Nephron (organoid): ENCODE results near the gene RYR3.
A peak's percentile ranks its signal among the peaks of the same experiment; 100 is the strongest.

Experiments
- H3K27ac Mint-ChIP-seq, 3 experiments: 2 replicates each; pipeline ENCODE4 v1.8.0; 2020; ENCODE audit warnings: mixed read lengths in 3 of 3, mild to moderate bottlenecking in 2 of 3, moderate library complexity in 1 of 3
- H3K27me3 Mint-ChIP-seq: 2 replicates; pipeline ENCODE4 v1.8.0; 2021; ENCODE audit warnings: low read depth, mild to moderate bottlenecking, moderate library complexity, mixed read lengths
- H3K36me3 Mint-ChIP-seq: 2 replicates; pipeline ENCODE4 v1.8.0; 2020; ENCODE audit warnings: low read depth, mixed read lengths
- H3K4me1 Mint-ChIP-seq: 2 replicates; pipeline ENCODE4 v1.8.0; 2020; ENCODE audit warnings: mixed read lengths
- H3K4me3 Mint-ChIP-seq, 3 experiments: 2 replicates each; pipeline ENCODE4 v1.8.0; 2020; ENCODE audit warnings: mild to moderate bottlenecking in 3 of 3, mixed read lengths in 3 of 3, moderate library complexity in 2 of 3
- H3K9me3 Mint-ChIP-seq: 2 replicates; pipeline ENCODE4 v1.8.0; 2020; ENCODE audit warnings: mixed read lengths
- CTCF ChIP-seq, 3 experiments: fragments of 200-600 bp; sonication (generic); IDR thresholded peaks; one replicate each; pipeline ENCODE4 v1.5.0; 2021; ENCODE audit warnings: antibody characterized with exemption in 3 of 3; ENCODE audit not compliant: unreplicated experiment in 3 of 3

RYR3 gene

GRCh38 chr15:33699145-33699544 is 388.4 kb downstream of the RYR3 start:
- no peaks in the 10 kb centered on the region for H3K36me3 Mint-ChIP-seq
- peaks cover 12% of the 10 kb centered on the region for H3K27me3 Mint-ChIP-seq
- no peak overlapping the region for H3K4me3 Mint-ChIP-seq
- no peaks in the 10 kb centered on the region for H3K4me1 Mint-ChIP-seq
- H3K9me3 Mint-ChIP-seq, result no peaks in the 10 kb centered on the region
- H3K27ac Mint-ChIP-seq, result no peak overlapping the region
- no peak for TF ChIP-seq CTCF (IDR thresholded peaks at IDR 0.05; ENCODE audit: unreplicated experiment in 3 of 3)

GRCh38 chr15:33699691-33700447 is 389.1 kb downstream of the RYR3 start:
- H3K36me3 Mint-ChIP-seq, result no peaks in the 10 kb centered on the region
- peak; percentile 27 to 51 (median 44) for TF ChIP-seq CTCF (IDR thresholded peaks at IDR 0.05; ENCODE audit: unreplicated experiment in 3 of 3)
- H3K27ac Mint-ChIP-seq, result no peak overlapping the region
- H3K4me3 Mint-ChIP-seq, result no peak overlapping the region
- peaks cover 12% of the 10 kb centered on the region for H3K27me3 Mint-ChIP-seq
- no peaks in the 10 kb centered on the region for H3K9me3 Mint-ChIP-seq
- no peaks in the 10 kb centered on the region for H3K4me1 Mint-ChIP-seq

- Mint-ChIP-seq H3K4me3 (no peak overlapping the region), H3K27me3 (peaks cover 12% of the 10 kb centered on the region), H3K27ac (no peak overlapping the region), H3K36me3 (no peaks in the 10 kb centered on the region), H3K4me1 (no peaks in the 10 kb centered on the region), H3K9me3 (no peaks in the 10 kb centered on the region)
- TF ChIP-seq CTCF (IDR thresholded peaks at IDR 0.05; ENCODE audit: unreplicated experiment in 3 of 3), result peak; percentile 86 to 94 (median 91)
Measured at GRCh38 chr15:33700695-33701303, 390.0 kb downstream of the RYR3 start.

- TF ChIP-seq CTCF (IDR thresholded peaks at IDR 0.05; ENCODE audit: unreplicated experiment in 3 of 3), result no peak
- no peaks in the 10 kb centered on the region for H3K9me3 Mint-ChIP-seq
- H3K4me3 Mint-ChIP-seq, result no peak overlapping the region
- no peak overlapping the region for H3K27ac Mint-ChIP-seq
- H3K4me1 Mint-ChIP-seq, result no peaks in the 10 kb centered on the region
- no peaks in the 10 kb centered on the region for H3K36me3 Mint-ChIP-seq
- peaks cover 12% of the 10 kb centered on the region for H3K27me3 Mint-ChIP-seq
Measured at GRCh38 chr15:33701304-33701696, 390.5 kb downstream of the RYR3 start.

- peaks cover 7% of the 10 kb centered on the region for H3K27me3 Mint-ChIP-seq
- no peak overlapping the region for H3K27ac Mint-ChIP-seq
- peaks cover 14% of the 10 kb centered on the region for H3K9me3 Mint-ChIP-seq
- peaks cover 6% of the 10 kb centered on the region for H3K36me3 Mint-ChIP-seq
- no peaks in the 10 kb centered on the region for H3K4me1 Mint-ChIP-seq
- no peak overlapping the region for H3K4me3 Mint-ChIP-seq
- TF ChIP-seq CTCF (IDR thresholded peaks at IDR 0.05; ENCODE audit: unreplicated experiment in 3 of 3), result no peak
Measured at GRCh38 chr15:33706173-33706572, 395.4 kb downstream of the RYR3 start.

- no peak for TF ChIP-seq CTCF (IDR thresholded peaks at IDR 0.05; ENCODE audit: unreplicated experiment in 3 of 3)
- Mint-ChIP-seq H3K27ac (no peak overlapping the region), H3K27me3 (no peaks in the 10 kb centered on the region), H3K36me3 (peaks cover 11% of the 10 kb centered on the region), H3K4me1 (no peaks in the 10 kb centered on the region), H3K9me3 (peaks cover 20% of the 10 kb centered on the region), H3K4me3 (no peak overlapping the region)
Measured at GRCh38 chr15:33710748-33711147, 400.0 kb downstream of the RYR3 start.
